Measurements from ENCODE around the gene GPR18. TPM values are rescaled to one million over a fixed set of nuclear protein-coding genes. Genes with fewer than 3 reads are reported as not detected.

The GPR18 gene
- polyA plus RNA-seq, 1 donor from 2014 or later: 58.6 TPM

- H3K4me3 Mint-ChIP-seq: peak overlapping the region; percentile 53 to 90 (median 86)
- H3K36me3 Mint-ChIP-seq: peaks cover 9% of the 10 kb centered on the region
- H3K9me3 Mint-ChIP-seq: no peaks in the 10 kb centered on the region
- H3K4me1 Mint-ChIP-seq: peaks cover 61 to 80% (median 68%) of the 10 kb centered on the region in 3 donors
- peak overlapping the region; percentile 94 to 98 (median 97) for H3K27ac Mint-ChIP-seq
- H3K27me3 Mint-ChIP-seq: peaks cover 2% of the 10 kb centered on the region
Observed at GRCh38 chr13:99282264-99283231, 24.4 kb upstream of the GPR18 start.

DNA sequence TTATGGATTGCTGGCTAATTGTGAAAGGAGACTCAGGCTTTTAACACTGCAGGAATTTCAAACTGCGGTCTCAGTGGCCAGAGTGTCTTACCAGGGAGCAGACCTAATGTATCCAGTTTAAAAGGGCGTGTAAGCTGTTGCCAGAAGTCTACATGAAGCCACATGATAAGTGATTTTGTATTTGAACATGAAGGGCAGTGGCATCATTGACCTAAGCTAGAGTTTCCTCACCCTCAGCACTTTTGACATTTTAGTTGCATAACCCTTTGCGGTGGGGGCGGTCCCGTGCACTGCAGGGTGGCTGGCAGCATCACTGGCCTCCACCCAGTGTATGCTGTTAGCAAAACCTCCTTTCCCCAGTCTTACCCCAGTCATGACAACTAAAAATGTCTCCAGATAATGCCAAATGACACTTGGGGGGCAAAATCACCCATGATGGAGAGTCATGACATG, 23.7 kb upstream of the GPR18 start:
- peaks cover 5% of the 10 kb centered on the region for H3K36me3 Mint-ChIP-seq
- H3K27ac Mint-ChIP-seq: peak overlapping the region; percentile 94 to 98 (median 97)
- peak overlapping the region; percentile 53 to 90 (median 86) for H3K4me3 Mint-ChIP-seq
- H3K27me3 Mint-ChIP-seq: peaks cover 2% of the 10 kb centered on the region
- peaks cover 58 to 76% (median 68%) of the 10 kb centered on the region in 3 donors for H3K4me1 Mint-ChIP-seq
- H3K9me3 Mint-ChIP-seq: no peaks in the 10 kb centered on the region

- H3K27me3 Mint-ChIP-seq: peaks cover 2% of the 10 kb centered on the region
- peak overlapping the region; percentile 58 to 98 (median 94) for H3K27ac Mint-ChIP-seq
- H3K36me3 Mint-ChIP-seq: peaks cover 5% of the 10 kb centered on the region
- peak overlapping the region in 2 of 4 donors; percentile 61 to 70 for H3K4me3 Mint-ChIP-seq
- H3K4me1 Mint-ChIP-seq: peaks cover 56 to 69% (median 67%) of the 10 kb centered on the region in 3 donors
- H3K9me3 Mint-ChIP-seq: no peaks in the 10 kb centered on the region
Observed at GRCh38 chr13:99280166-99280565, 22.0 kb upstream of the GPR18 start.

DNA sequence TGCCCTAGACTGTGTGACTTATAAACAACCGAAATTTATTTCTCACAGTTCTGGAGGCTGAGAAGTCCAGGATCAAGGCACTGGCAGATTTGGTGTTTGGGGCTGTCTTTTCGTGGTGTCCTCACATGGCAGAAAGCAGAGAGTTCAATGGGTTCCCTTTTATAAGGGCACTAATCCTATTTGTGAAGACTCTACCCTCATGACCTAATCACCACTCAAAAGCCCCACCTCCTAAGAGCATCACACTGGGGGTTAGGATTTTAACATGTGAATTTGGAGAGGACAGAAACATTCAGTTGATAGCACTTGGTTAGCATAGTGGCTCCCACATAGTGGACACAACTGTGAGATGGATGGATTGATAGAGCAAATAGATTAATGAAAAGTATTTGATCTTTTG, 21.5 kb upstream of the GPR18 start:
- Mint-ChIP-seq H3K36me3 (peaks cover 8% of the 10 kb centered on the region), H3K4me1 (peaks cover 55 to 70% (median 65%) of the 10 kb centered on the region in 3 donors), H3K9me3 (no peaks in the 10 kb centered on the region), H3K27ac (peak overlapping the region in 2 of 3 donors; percentile 58 to 94), H3K4me3 (peak overlapping the region in 1 of 4 donors; percentile 20), H3K27me3 (peaks cover 2% of the 10 kb centered on the region)

DNA sequence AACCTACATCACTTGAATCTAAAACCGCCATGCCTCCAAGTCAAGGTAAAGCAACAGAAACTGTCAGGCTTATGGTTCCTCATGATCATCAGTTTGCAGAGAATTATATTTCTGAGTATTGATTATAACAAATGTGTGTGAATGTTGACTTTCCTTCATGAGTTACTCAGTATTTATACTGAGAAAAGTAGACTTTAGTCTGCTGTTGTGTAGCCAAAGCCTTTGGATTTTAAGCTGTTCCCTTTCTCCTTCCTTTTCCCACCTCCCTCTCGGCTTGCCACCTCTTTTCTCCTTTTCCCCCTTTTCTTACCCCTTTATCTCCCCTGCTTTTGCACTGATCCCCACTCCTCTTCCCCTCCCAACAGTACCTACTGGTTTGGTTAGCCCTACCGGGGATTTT, 20.7 kb upstream of the GPR18 start:
- Mint-ChIP-seq H3K27me3 (peaks cover 2% of the 10 kb centered on the region), H3K4me3 (peak overlapping the region in 1 of 4 donors; percentile 23), H3K9me3 (no peaks in the 10 kb centered on the region), H3K4me1 (peaks cover 57 to 70% (median 64%) of the 10 kb centered on the region in 3 donors), H3K36me3 (peaks cover 11% of the 10 kb centered on the region), H3K27ac (peak overlapping the region in 1 of 3 donors; percentile 58)

DNA sequence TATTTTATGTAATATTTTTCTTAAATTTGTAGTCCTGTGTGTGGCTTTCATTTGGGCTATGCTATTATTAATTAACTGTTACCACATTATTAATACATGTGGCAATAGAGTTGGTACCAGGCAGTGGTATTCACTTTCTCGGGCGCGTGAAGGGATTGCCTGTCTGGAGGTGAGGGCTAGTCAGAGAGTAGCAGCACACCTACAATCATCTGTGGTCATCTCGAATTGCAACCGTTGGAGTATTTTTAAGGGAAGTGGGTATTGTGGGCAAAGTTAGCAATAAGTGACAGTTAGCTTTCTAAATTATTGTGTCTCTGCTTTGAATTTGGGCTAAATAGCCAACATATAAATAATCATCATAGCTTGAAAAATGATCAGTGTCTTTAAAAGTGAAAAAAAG, 20.0 kb upstream of the GPR18 start:
- Mint-ChIP-seq H3K9me3 (no peaks in the 10 kb centered on the region), H3K27ac (no peak overlapping the region), H3K4me3 (no peak overlapping the region), H3K27me3 (peaks cover 2% of the 10 kb centered on the region), H3K36me3 (peaks cover 11% of the 10 kb centered on the region), H3K4me1 (peaks cover 59 to 72% (median 71%) of the 10 kb centered on the region in 3 donors)

DNA sequence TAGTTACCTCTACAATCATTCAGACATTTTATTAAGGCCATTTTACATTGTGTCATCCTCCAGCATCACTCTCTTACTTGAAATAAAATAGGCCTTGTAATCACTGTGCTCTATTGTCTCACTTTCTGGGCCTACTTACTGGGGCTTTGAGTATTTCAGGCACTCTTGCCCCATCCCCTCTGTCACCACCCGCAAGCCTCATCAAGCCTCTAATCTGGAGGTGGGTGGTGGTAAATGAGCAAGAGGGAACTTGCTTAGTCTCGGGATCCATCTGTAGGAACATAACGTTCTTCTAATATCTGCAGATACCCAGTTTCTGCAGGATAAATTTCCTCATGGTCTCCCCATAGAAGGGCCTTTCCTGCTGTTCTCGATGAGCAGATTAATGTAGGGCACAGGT, 19.4 kb upstream of the GPR18 start:
- Mint-ChIP-seq H3K27ac (no peak overlapping the region), H3K27me3 (peaks cover 2% of the 10 kb centered on the region), H3K4me1 (peaks cover 53 to 67% (median 66%) of the 10 kb centered on the region in 3 donors), H3K9me3 (no peaks in the 10 kb centered on the region), H3K36me3 (peaks cover 11% of the 10 kb centered on the region), H3K4me3 (peak overlapping the region in 1 of 4 donors; percentile 49)

- Mint-ChIP-seq H3K36me3 (peaks cover 11% of the 10 kb centered on the region), H3K9me3 (no peaks in the 10 kb centered on the region), H3K27me3 (peaks cover 2% of the 10 kb centered on the region), H3K4me1 (peaks cover 50 to 67% (median 64%) of the 10 kb centered on the region in 3 donors), H3K27ac (no peak overlapping the region), H3K4me3 (no peak overlapping the region)
Observed at GRCh38 chr13:99276706-99277105, 18.5 kb upstream of the GPR18 start.

DNA sequence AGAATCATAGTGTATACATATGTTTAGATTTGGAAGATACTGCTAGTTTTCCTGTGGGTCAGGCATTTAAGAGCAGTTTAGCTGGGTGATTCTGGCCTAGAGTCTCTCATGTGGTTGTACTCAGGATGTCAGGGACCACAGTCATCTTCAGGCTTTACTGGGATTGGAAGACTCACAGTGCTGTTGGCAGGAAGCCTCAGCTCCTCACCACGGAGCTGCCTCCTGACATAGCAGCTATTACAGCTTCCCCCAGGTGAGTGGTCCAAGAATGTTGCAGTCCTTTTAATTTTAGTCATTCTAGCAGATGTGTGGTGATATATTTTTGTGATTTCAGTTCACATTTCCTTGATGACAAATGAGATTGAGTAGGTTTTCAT, 16.9 kb upstream of the GPR18 start:
- Mint-ChIP-seq H3K27me3 (no peaks in the 10 kb centered on the region), H3K27ac (peak overlapping the region in 2 of 3 donors; percentile 31 to 70), H3K4me3 (peak overlapping the region in 2 of 4 donors; percentile 56 to 63), H3K36me3 (peaks cover 8% of the 10 kb centered on the region), H3K4me1 (peaks cover 47 to 69% (median 69%) of the 10 kb centered on the region in 3 donors), H3K9me3 (no peaks in the 10 kb centered on the region)

DNA sequence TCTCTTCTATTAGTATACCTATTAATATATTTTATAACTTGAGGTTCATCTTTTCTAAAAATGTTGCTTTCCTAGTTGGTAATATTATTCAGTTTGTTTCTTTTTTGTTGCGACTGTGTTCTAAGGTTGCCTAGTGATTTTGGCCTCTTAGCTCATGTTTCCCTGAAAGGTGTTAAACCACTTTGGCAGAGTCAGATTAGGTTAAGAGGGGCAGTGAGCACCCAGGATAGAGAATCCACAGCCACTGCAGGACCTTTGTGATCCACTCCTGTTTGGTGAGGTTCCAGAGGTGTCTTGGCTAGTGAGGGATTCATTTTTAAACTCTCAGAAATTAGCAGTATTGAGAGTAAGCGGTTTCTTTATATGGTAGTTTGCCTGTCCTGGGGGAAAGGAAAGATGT, 14.9 kb upstream of the GPR18 start:
- H3K4me1 Mint-ChIP-seq: peaks cover 41 to 58% (median 56%) of the 10 kb centered on the region in 3 donors
- no peak overlapping the region for H3K4me3 Mint-ChIP-seq
- no peaks in the 10 kb centered on the region for H3K27me3 Mint-ChIP-seq
- peak overlapping the region; percentile 56 to 88 (median 84) for H3K27ac Mint-ChIP-seq
- peaks cover 7% of the 10 kb centered on the region for H3K36me3 Mint-ChIP-seq
- H3K9me3 Mint-ChIP-seq: no peaks in the 10 kb centered on the region

DNA sequence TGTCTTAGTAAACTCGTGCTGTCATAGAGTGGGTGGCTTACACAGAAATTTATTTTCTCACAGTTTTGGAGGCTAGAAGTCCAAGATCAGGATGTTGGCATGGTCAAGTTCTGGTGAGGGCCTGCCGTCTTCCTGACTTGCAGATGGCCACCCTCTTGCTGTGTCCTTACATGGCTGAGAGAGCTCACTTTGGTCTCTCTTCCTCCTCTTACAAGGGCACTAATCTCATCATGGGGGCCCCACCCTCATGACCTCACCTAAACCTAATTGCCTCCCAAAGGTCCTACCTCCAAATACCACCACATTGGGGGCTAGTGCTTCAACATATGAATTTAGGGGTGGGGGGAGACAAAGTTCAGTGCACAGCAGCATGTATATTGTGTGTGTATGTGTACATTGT, 14.3 kb upstream of the GPR18 start:
- peak overlapping the region in 2 of 4 donors; percentile 44 to 67 for H3K4me3 Mint-ChIP-seq
- H3K9me3 Mint-ChIP-seq: no peaks in the 10 kb centered on the region
- H3K27ac Mint-ChIP-seq: peak overlapping the region in 2 of 3 donors; percentile 84 to 88
- peaks cover 36 to 53% (median 51%) of the 10 kb centered on the region in 3 donors for H3K4me1 Mint-ChIP-seq
- H3K27me3 Mint-ChIP-seq: no peaks in the 10 kb centered on the region
- H3K36me3 Mint-ChIP-seq: peaks cover 7% of the 10 kb centered on the region

GRCh38 chr13:99271249-99271648, 13.1 kb upstream of the GPR18 start:
- peak overlapping the region; percentile 38 to 83 (median 59) for H3K4me3 Mint-ChIP-seq
- peaks cover 7% of the 10 kb centered on the region for H3K36me3 Mint-ChIP-seq
- H3K27ac Mint-ChIP-seq: peak overlapping the region; percentile 84 to 94 (median 85)
- no peaks in the 10 kb centered on the region for H3K9me3 Mint-ChIP-seq
- H3K27me3 Mint-ChIP-seq: no peaks in the 10 kb centered on the region
- peaks cover 37 to 48% (median 47%) of the 10 kb centered on the region in 3 donors for H3K4me1 Mint-ChIP-seq

- H3K4me3 Mint-ChIP-seq: peak overlapping the region in 3 of 4 donors; percentile 46 to 70 (median 52)
- H3K36me3 Mint-ChIP-seq: peaks cover 7% of the 10 kb centered on the region
- no peaks in the 10 kb centered on the region for H3K27me3 Mint-ChIP-seq
- peaks cover 39 to 50% (median 50%) of the 10 kb centered on the region in 3 donors for H3K4me1 Mint-ChIP-seq
- H3K9me3 Mint-ChIP-seq: no peaks in the 10 kb centered on the region
- peak overlapping the region; percentile 84 to 94 (median 85) for H3K27ac Mint-ChIP-seq
Observed at GRCh38 chr13:99270518-99270917, 12.3 kb upstream of the GPR18 start.

- Mint-ChIP-seq H3K27ac (peak overlapping the region; percentile 84 to 94 (median 85)), H3K36me3 (peaks cover 4% of the 10 kb centered on the region), H3K4me3 (peak overlapping the region in 2 of 4 donors; percentile 46 to 52), H3K4me1 (peaks cover 44 to 50% (median 49%) of the 10 kb centered on the region in 3 donors), H3K9me3 (no peaks in the 10 kb centered on the region), H3K27me3 (no peaks in the 10 kb centered on the region)
Observed at GRCh38 chr13:99269627-99270241, 11.6 kb upstream of the GPR18 start.

- no peak overlapping the region for H3K4me3 Mint-ChIP-seq
- H3K36me3 Mint-ChIP-seq: no peaks in the 10 kb centered on the region
- H3K9me3 Mint-ChIP-seq: no peaks in the 10 kb centered on the region
- H3K4me1 Mint-ChIP-seq: peaks cover 49 to 53% (median 53%) of the 10 kb centered on the region in 3 donors
- no peaks in the 10 kb centered on the region for H3K27me3 Mint-ChIP-seq
- no peak overlapping the region for H3K27ac Mint-ChIP-seq
Observed at GRCh38 chr13:99268822-99269221, 10.6 kb upstream of the GPR18 start.

Data from IgD-negative memory B cell (primary cell).